HCT116 (cell line): ENCODE data around the gene NAALADL2. TPM values are rescaled to one million over a fixed set of nuclear protein-coding genes. Genes with fewer than 3 reads are reported as not detected.

Experiments used
- ATAC-seq: fragments of 200-7000 bp; cut with Tn5 transposase; 2 replicates; pipeline ENCODE4 v1.9.1; 2020; ENCODE audit warnings: mild to moderate bottlenecking, moderate library complexity
- BruUV-seq: library from RNA; stranded (reverse); fragments of 400-500 nt; replicated peaks from 2 replicates; lab custom pipeline; 2021; lab: Mats Ljungman, UMichigan
- CTCF ChIA-PET: fragments of 300-600 bp; sonication (Branson Sonifier 250); formaldehyde crosslinking; loops from one replicate; lab custom pipeline; 2021; ENCODE audit warnings: antibody characterized with exemption; lab: Charles Lee
- POLR2A ChIA-PET: fragments of 300-600, 350-600 bp; sonication (Branson Sonifier 250); formaldehyde crosslinking; loops from one replicate; lab custom pipeline; 2021; ENCODE audit warnings: antibody characterized with exemption; lab: Charles Lee
- RAD21 ChIA-PET, 2 experiments: fragments of 300-600 bp; sonication (Branson Sonifier 250); formaldehyde crosslinking; loops; one replicate each; lab custom pipeline; 2023; ENCODE audit warnings: low total read pairs in 2 of 2; ENCODE audit not compliant: uncharacterized antibody in 2 of 2, unreplicated experiment in 2 of 2, low non-redundant PET in 1 of 2; lab: Charles Lee
- DNase-seq: peaks from one replicate; pipeline ENCODE4 v3.0.0-alpha.2; 2010; ENCODE audit warnings: low read depth, low spot score
- H2AFZ ChIP-seq: fragments of 200-600 bp; shearing (Covaris generic), sonication (generic); 2 replicates; pipeline ENCODE4 v1.6.1; 2017; ENCODE audit warnings: low read depth, mixed run types, mixed read lengths, antibody characterized with exemption, low read length; ENCODE audit not compliant: poor library complexity, severe bottlenecking
- H3K27ac ChIP-seq: 2 replicates; pipeline ENCODE4 v1.5.1; 2012; ENCODE audit warnings: low read depth, low read length
- H3K27me3 ChIP-seq: fragments of 200-600 bp; sonication (generic); 2 replicates; pipeline ENCODE4 v1.6.1; 2016; ENCODE audit warnings: mixed run types, low read length, mixed read lengths; ENCODE audit not compliant: insufficient read depth
- H3K36me3 ChIP-seq, 2 experiments: fragments of 200-500 bp in 1 of 2; fragments of 200-600 bp in 1 of 2; sonication (Bioruptor generic) in 1 of 2; sonication (generic) in 1 of 2; 2 replicates each; pipeline versions ENCODE4 v1.5.1 to v1.6.1; 2014 to 2016; ENCODE audit warnings: low read length in 2 of 2, inconsistent platforms in 1 of 2, mixed read lengths in 1 of 2, mixed run types in 1 of 2; ENCODE audit not compliant: insufficient read depth in 2 of 2, control insufficient read depth in 1 of 2
- H3K4me1 ChIP-seq, 2 experiments: fragments of 200-600 bp in 1 of 2; sonication (generic) in 1 of 2; 2 replicates each; pipeline versions ENCODE4 v1.5.1 to v1.6.1; 2012 to 2017; ENCODE audit warnings: low read length in 2 of 2, inconsistent platforms in 1 of 2, mild to moderate bottlenecking in 1 of 2, mixed read lengths in 1 of 2, mixed run types in 1 of 2, moderate library complexity in 1 of 2; ENCODE audit not compliant: insufficient read depth in 2 of 2, control insufficient read depth in 1 of 2
- H3K4me2 ChIP-seq: fragments of 200-600 bp; sonication (generic); 2 replicates; pipeline ENCODE4 v1.6.1; 2017; ENCODE audit warnings: mixed run types, low read length, mixed read lengths
- H3K4me3 ChIP-seq, 2 experiments: fragments of 200-600 bp in 1 of 2; sonication (generic) in 1 of 2; replicated peaks in 1 of 2; 2 replicates each; pipeline ENCODE4 v1.5.1; 2011 to 2016; ENCODE audit warnings: low read length in 2 of 2, control low read depth in 1 of 2, low read depth in 1 of 2, mild to moderate bottlenecking in 1 of 2, mixed read lengths in 1 of 2, mixed run types in 1 of 2
- H3K79me2 ChIP-seq: fragments of 200-600 bp; sonication (generic); 2 replicates; pipeline ENCODE4 v1.6.1; 2017; ENCODE audit warnings: mild to moderate bottlenecking, mixed run types, low read length, moderate library complexity, mixed read lengths; ENCODE audit not compliant: insufficient read depth
- H3K9ac ChIP-seq: fragments of 200-600 bp; sonication (generic); 2 replicates; pipeline ENCODE4 v1.6.1; 2016; ENCODE audit warnings: low read length, mixed read lengths
- H3K9me2 ChIP-seq: fragments of 200-600 bp; sonication (generic), shearing (Covaris generic); 2 replicates; pipeline ENCODE4 v1.6.1; 2017; ENCODE audit warnings: mixed run types, mild to moderate bottlenecking, moderate library complexity; ENCODE audit not compliant: insufficient read depth
- H3K9me3 ChIP-seq, 2 experiments: fragments of 200-500 bp in 1 of 2; fragments of 200-600 bp in 1 of 2; sonication (Bioruptor generic) in 1 of 2; sonication (generic) in 1 of 2; 2 replicates each; pipeline ENCODE4 v1.6.1; 2014 to 2017; ENCODE audit warnings: low read length in 2 of 2, mixed read lengths in 2 of 2, inconsistent platforms in 1 of 2, low read depth in 1 of 2, mild to moderate bottlenecking in 1 of 2, mixed run types in 1 of 2, moderate library complexity in 1 of 2; ENCODE audit not compliant: control insufficient read depth in 1 of 2, insufficient read depth in 1 of 2
- H4K20me1 ChIP-seq: fragments of 200-600 bp; sonication (generic), shearing (Covaris generic); 2 replicates; pipeline ENCODE4 v1.6.1; 2017; ENCODE audit warnings: mixed run types, mild to moderate bottlenecking, moderate library complexity; ENCODE audit not compliant: insufficient read depth
- CBX3 ChIP-seq: IDR thresholded peaks from 2 replicates; pipeline ENCODE4 v1.6.1; 2012; ENCODE audit warnings: low read depth
- CEBPB ChIP-seq: IDR thresholded peaks from 2 replicates; pipeline ENCODE4 v1.6.1; 2012; ENCODE audit warnings: low read depth
- EGR1 ChIP-seq: IDR thresholded peaks from 2 replicates; pipeline ENCODE4 v1.6.1; 2012; ENCODE audit warnings: low read depth
- ELF1 ChIP-seq: IDR thresholded peaks from 2 replicates; pipeline ENCODE4 v1.6.1; 2012; ENCODE audit warnings: low read depth, borderline replicate concordance
- EZH2 ChIP-seq: fragments of 200-600 bp; sonication (generic); IDR thresholded peaks from 2 replicates; pipeline ENCODE4 v1.6.1; 2017; ENCODE audit warnings: antibody characterized with exemption, mixed run types
- EZH2phosphoT487 ChIP-seq: fragments of 200-600 bp; IDR thresholded peaks from 2 replicates; pipeline ENCODE4 v1.6.1; 2018; ENCODE audit warnings: antibody characterized with exemption, borderline replicate concordance
- JUND ChIP-seq: IDR thresholded peaks from 2 replicates; pipeline ENCODE4 v1.6.1; 2012
- POLR2A ChIP-seq: IDR thresholded peaks from 2 replicates; pipeline ENCODE4 v1.7.0; 2011; ENCODE audit warnings: borderline replicate concordance; ENCODE audit not compliant: insufficient read depth, insufficient read length; ENCODE audit errors: extremely low read depth
- POLR2AphosphoS5 ChIP-seq: IDR thresholded peaks from 2 replicates; pipeline ENCODE4 v1.6.1; 2011; ENCODE audit warnings: mild to moderate bottlenecking, low read depth, low read length, moderate library complexity
- RAD21 ChIP-seq: IDR thresholded peaks from 2 replicates; pipeline ENCODE4 v1.6.1; 2012; ENCODE audit warnings: low read depth, mild to moderate bottlenecking
- SIN3A ChIP-seq: IDR thresholded peaks from 2 replicates; pipeline ENCODE4 v1.6.1; 2012; ENCODE audit warnings: low read depth
- SP1 ChIP-seq: IDR thresholded peaks from 2 replicates; pipeline ENCODE4 v1.6.1; 2012; ENCODE audit warnings: low read depth
- SRF ChIP-seq: IDR thresholded peaks from 2 replicates; pipeline ENCODE4 v1.6.1; 2012; ENCODE audit warnings: low read depth
- YY1 ChIP-seq: IDR thresholded peaks from 2 replicates; pipeline ENCODE4 v1.6.1; 2011; ENCODE audit warnings: low read length, low read depth, moderate library complexity, mild to moderate bottlenecking; ENCODE audit not compliant: insufficient replicate concordance; ENCODE audit errors: extremely low read depth
- ZFX ChIP-seq: fragments of 450-650 bp; IDR thresholded peaks from 2 replicates; pipeline ENCODE4 v1.6.1; 2017
- ZNF274 ChIP-seq: fragments of 200-500 bp; sonication (Bioruptor generic); IDR thresholded peaks from 2 replicates; pipeline ENCODE4 v1.6.1; 2014; ENCODE audit warnings: mild to moderate bottlenecking, low read depth, low read length, inconsistent platforms
- intact Hi-C: fragments of 100-400 bp; cut with micrococcal nuclease; formaldehyde crosslinking; loops from 2 replicates; pipeline ENCODE4 v1.10.0; 2022
- total RNA-seq: library from RNA; stranded (reverse); gene quantifications from one replicate; pipeline ENCODE4 v1.2.1, GENCODE V29; 2021; ENCODE audit not compliant: unreplicated experiment
- TF ChIP-seq, protein P1 (sequence below): IDR thresholded peaks from 2 replicates; pipeline ENCODE4 v1.6.1; 2012; ENCODE audit warnings: low read depth
- TF ChIP-seq, protein P2 (sequence below), 3 experiments: fragments of 200-600 bp in 1 of 3; sonication (generic) in 1 of 3; IDR thresholded peaks in 2 of 3; conservative IDR thresholded peaks in 1 of 3; 2 replicates each; pipeline ENCODE4 v1.5.1; 2012 to 2017; ENCODE audit warnings: low read depth in 2 of 3, low read length in 2 of 3, antibody characterized with exemption in 1 of 3, borderline replicate concordance in 1 of 3, control low read depth in 1 of 3, mild to moderate bottlenecking in 1 of 3, mixed read lengths in 1 of 3, mixed run types in 1 of 3, moderate library complexity in 1 of 3; ENCODE audit not compliant: insufficient read depth in 1 of 3
- TF ChIP-seq, protein P3 (sequence below): IDR thresholded peaks from 2 replicates; pipeline ENCODE4 v1.6.1; 2012
- TF ChIP-seq, protein P4 (sequence below): IDR thresholded peaks from 2 replicates; pipeline ENCODE4 v1.6.1; 2011; ENCODE audit warnings: mild to moderate bottlenecking, low read length, moderate library complexity; ENCODE audit not compliant: insufficient replicate concordance; ENCODE audit errors: extremely low read depth

Gene NAALADL2
- total RNA-seq, 1 experiment from 2014 or later, result 2.9 TPM

DNA sequence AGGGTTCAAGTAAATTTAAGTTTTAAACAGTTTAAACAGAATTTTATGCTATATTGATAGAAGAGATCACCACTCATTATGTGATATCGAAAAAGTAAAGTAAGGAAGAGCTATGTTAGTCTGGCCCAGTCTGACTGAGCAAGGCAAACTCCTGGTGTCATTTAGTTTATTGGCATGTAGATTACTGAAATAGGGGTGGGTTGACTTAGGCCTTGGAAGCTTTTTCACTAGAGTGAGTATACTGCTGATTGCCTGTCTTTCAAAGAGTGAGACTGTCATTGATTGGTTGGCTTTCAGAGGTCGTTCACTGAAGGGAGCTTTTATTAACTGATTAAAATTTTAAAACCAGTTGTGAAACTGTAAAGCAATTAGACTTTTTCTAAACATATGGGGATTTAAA lies 294.5 kb downstream of the NAALADL2 start:
- no peak overlapping the region for H3K4me2 ChIP-seq
- BruUV-seq, result no TSS peak
- H4K20me1 ChIP-seq, result no peaks in the 10 kb centered on the region
- no peak overlapping the region for H3K4me3 ChIP-seq
- H3K27ac ChIP-seq, result no peak overlapping the region
- ATAC-seq, result no peak
- no peaks in the 10 kb centered on the region for H3K9me3 ChIP-seq
- no peaks in the 10 kb centered on the region for H3K27me3 ChIP-seq
- no peaks in the 10 kb centered on the region for H3K36me3 ChIP-seq
- peak overlapping the region; percentile 16 for H2AFZ ChIP-seq
- H3K79me2 ChIP-seq, result no peaks in the 10 kb centered on the region
- intact Hi-C loops, result loop anchor here (1.0 kb wide), 1 partner anchor 17 kb away; no protein-coding TSS in a partner anchor
- ChIA-PET POLR2A (no interaction called here), RAD21 (no interaction called here), CTCF (no interaction called here)
- peaks cover 16 to 22% of the 10 kb centered on the region in 2 experiments for H3K4me1 ChIP-seq
- no peak overlapping the region for H3K9ac ChIP-seq
- peaks cover 3% of the 10 kb centered on the region; the same call in 1 of the 2 replicates for H3K9me2 ChIP-seq
- DNase-seq, result no peak
- TF ChIP-seq EZH2 (no peak), POLR2A (no peak), YY1 (no peak), EGR1 (no peak), EZH2phosphoT487 (no peak), SIN3A (no peak), ZFX (no peak), JUND (no peak), ZNF274 (no peak), SP1 (no peak), SRF (no peak), RAD21 (no peak), CEBPB (no peak), ELF1 (no peak), POLR2AphosphoS5 (no peak), CBX3 (no peak)
- TF ChIP-seq, protein P1, sequence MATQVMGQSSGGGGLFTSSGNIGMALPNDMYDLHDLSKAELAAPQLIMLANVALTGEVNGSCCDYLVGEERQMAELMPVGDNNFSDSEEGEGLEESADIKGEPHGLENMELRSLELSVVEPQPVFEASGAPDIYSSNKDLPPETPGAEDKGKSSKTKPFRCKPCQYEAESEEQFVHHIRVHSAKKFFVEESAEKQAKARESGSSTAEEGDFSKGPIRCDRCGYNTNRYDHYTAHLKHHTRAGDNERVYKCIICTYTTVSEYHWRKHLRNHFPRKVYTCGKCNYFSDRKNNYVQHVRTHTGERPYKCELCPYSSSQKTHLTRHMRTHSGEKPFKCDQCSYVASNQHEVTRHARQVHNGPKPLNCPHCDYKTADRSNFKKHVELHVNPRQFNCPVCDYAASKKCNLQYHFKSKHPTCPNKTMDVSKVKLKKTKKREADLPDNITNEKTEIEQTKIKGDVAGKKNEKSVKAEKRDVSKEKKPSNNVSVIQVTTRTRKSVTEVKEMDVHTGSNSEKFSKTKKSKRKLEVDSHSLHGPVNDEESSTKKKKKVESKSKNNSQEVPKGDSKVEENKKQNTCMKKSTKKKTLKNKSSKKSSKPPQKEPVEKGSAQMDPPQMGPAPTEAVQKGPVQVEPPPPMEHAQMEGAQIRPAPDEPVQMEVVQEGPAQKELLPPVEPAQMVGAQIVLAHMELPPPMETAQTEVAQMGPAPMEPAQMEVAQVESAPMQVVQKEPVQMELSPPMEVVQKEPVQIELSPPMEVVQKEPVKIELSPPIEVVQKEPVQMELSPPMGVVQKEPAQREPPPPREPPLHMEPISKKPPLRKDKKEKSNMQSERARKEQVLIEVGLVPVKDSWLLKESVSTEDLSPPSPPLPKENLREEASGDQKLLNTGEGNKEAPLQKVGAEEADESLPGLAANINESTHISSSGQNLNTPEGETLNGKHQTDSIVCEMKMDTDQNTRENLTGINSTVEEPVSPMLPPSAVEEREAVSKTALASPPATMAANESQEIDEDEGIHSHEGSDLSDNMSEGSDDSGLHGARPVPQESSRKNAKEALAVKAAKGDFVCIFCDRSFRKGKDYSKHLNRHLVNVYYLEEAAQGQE, result no peak
- TF ChIP-seq, protein P2, sequence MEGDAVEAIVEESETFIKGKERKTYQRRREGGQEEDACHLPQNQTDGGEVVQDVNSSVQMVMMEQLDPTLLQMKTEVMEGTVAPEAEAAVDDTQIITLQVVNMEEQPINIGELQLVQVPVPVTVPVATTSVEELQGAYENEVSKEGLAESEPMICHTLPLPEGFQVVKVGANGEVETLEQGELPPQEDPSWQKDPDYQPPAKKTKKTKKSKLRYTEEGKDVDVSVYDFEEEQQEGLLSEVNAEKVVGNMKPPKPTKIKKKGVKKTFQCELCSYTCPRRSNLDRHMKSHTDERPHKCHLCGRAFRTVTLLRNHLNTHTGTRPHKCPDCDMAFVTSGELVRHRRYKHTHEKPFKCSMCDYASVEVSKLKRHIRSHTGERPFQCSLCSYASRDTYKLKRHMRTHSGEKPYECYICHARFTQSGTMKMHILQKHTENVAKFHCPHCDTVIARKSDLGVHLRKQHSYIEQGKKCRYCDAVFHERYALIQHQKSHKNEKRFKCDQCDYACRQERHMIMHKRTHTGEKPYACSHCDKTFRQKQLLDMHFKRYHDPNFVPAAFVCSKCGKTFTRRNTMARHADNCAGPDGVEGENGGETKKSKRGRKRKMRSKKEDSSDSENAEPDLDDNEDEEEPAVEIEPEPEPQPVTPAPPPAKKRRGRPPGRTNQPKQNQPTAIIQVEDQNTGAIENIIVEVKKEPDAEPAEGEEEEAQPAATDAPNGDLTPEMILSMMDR (IDR thresholded peaks at IDR 0.05 in 2 of 3, conservative IDR thresholded peaks at IDR 0.05 in 1 of 3; ENCODE audit: borderline replicate concordance in 1 of 3, insufficient read depth in 1 of 3, low read depth in 2 of 3, low read length in 2 of 3), result no peak
- TF ChIP-seq, protein P3, sequence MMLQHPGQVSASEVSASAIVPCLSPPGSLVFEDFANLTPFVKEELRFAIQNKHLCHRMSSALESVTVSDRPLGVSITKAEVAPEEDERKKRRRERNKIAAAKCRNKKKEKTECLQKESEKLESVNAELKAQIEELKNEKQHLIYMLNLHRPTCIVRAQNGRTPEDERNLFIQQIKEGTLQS, result no peak
- TF ChIP-seq, protein P4, sequence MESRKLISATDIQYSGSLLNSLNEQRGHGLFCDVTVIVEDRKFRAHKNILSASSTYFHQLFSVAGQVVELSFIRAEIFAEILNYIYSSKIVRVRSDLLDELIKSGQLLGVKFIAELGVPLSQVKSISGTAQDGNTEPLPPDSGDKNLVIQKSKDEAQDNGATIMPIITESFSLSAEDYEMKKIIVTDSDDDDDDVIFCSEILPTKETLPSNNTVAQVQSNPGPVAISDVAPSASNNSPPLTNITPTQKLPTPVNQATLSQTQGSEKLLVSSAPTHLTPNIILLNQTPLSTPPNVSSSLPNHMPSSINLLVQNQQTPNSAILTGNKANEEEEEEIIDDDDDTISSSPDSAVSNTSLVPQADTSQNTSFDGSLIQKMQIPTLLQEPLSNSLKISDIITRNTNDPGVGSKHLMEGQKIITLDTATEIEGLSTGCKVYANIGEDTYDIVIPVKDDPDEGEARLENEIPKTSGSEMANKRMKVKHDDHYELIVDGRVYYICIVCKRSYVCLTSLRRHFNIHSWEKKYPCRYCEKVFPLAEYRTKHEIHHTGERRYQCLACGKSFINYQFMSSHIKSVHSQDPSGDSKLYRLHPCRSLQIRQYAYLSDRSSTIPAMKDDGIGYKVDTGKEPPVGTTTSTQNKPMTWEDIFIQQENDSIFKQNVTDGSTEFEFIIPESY, result no peak
